ENCODE measurements around the gene TNPO3.

TNPO3 gene

GRCh38 chr7:129054438-129055293 lies at the start of gene TNPO3:
TSS of gene TNPO3 (minus strand) at chr7:129055111. CDS start at chr7:129054770, 341 bp downstream.
- DNase-seq = peak; percentile 95

DNA sequence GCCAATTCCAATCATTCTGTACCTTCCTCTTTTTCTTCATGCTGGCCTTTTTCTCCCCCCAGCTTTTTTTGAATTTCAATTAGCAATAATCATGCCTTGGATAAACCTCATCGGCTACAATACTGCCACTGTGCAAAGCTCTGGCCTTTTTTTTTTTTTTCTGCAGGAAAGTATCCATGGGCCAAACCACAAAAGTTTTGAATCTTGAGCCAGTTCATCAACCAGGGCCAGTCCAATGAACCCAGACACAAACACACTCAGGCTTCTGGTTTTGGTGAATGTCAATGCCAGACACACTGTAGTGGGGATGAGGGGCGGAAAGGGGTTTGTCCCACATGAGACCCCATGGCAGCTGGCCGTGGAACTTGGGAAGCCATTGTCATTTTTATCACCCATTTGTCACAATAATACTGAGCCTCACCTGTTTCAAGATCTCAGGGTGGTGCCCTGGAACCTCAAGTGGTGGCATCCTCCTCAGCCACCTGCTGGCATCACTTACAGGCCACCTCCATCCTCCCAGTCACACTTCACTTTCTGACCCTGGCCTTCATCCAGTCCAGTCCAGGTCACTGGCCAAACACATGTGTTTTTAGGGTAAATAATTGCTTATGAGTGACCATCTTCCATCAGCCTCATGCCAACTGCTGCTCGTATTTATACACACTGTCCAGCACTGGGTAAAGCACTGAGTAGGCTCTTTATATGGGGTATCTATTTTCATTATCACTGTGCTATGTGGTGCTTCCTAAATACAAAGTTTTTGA lies 48.8 kb upstream of the TNPO3 start:
- no peak for DNase-seq

GRCh38 chr7:129101746-129102145 lies 46.8 kb upstream of the TNPO3 start:
- DNase-seq = no peak

- DNase-seq = no peak
Observed at GRCh38 chr7:129100827-129101166, 45.9 kb upstream of the TNPO3 start.

- no peak for DNase-seq
Observed at GRCh38 chr7:129098409-129099084, 43.6 kb upstream of the TNPO3 start.

DNA sequence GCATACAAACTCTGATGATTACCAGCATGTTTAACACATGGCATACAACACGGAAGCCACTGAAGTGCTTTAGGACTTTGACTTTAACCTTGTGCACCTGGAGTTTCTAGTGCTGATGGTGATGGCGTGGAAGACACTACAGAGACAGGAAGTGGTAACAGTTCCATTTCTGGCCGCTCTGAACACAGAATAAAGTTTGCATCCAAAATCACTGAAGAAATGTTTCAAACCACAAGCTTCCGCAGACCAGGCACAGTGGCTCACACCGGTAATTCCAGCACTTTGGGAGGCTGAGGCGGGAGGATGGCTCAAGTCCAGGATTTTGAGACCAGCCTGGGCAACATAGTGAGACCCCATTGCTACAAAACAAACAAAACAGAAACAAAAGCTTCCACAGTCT lies 40.3 kb upstream of the TNPO3 start:
- DNase-seq = no peak

- DNase-seq = no peak
Observed at GRCh38 chr7:129094501-129094900, 39.6 kb upstream of the TNPO3 start.

DNA sequence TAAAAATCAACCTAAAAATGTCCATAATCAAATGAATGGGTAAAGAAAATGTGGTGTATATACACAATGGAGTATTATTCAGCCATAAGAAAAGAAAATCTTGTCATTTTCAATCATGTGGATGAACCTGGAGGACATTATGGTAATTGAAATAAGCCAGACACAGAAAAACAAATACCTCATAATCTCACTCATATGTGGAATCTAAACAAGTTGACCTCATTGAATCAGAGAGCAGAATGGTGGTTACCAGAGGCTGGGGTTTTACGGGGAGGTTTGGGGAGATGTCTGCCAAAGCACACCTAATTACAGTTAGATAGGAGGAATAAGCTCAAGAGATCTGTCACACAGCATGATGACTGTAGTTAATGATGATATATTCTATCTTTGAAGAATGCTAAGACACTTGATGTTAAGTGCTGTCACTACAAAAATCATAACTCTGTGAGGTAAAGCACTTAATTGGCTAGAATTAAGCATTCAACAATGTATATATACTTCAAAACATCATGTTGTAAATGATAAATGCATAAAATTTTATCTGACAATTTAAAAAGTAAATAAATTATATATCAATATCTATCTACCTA lies 39.1 kb upstream of the TNPO3 start:
- no peak for DNase-seq

- peak; percentile 87 for DNase-seq
Observed at GRCh38 chr7:129091484-129092002, 36.6 kb upstream of the TNPO3 start.

DNA sequence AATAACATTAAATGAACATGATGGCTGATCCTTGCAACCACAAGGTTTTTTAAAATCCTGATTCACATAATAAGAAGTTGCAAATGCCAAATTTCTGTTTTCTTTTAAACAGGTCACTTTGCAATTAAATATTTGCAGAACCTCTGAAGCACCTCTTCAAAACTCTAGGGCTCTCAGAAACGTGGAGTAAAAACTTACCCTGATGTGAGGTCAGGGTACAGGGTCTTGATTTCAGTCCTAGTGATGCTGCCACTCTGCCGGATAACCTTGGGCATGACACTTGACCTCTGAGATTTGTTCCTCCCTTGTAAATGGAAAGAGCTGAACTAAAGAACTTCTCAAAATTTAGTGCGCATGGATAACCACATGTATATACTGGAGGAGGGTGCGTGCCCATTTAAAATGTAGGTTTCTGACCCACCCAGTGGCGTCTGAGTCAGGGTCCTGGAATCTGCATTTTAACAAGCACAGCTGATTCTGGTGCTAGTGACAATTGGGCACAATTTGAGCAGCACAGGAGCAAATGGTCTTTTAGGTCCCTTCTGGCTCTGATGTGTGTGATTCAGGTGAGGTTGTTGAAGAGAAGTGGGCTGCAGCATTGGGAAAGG lies 35.5 kb upstream of the TNPO3 start:
- DNase-seq = no peak

GRCh38 chr7:129089521-129090212 lies 34.8 kb upstream of the TNPO3 start:
- DNase-seq = no peak

- DNase-seq = no peak
Observed at GRCh38 chr7:129084801-129085551, 30.1 kb upstream of the TNPO3 start.

- no peak for DNase-seq
Observed at GRCh38 chr7:129083525-129083924, 28.6 kb upstream of the TNPO3 start.

- no peak for DNase-seq
Observed at GRCh38 chr7:129078455-129078854, 23.5 kb upstream of the TNPO3 start.

DNA sequence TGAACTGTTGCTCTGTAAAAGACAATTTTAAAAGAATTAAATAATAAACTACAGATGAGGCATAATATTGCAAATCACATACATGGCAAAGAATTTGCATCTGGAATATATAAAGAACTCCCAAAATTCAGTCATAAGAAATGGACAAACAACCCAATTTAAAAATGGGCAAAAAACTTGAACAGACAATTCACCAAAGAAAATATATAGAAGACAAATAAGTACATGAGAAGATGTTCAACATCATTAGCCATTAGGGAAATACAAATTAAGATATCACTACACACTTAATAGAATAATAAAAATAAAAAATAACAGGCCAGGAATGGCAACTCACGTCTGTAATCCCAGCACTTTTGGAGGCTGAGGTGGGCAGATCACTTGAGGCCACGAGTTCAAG lies 22.0 kb upstream of the TNPO3 start:
- DNase-seq = no peak

DNA sequence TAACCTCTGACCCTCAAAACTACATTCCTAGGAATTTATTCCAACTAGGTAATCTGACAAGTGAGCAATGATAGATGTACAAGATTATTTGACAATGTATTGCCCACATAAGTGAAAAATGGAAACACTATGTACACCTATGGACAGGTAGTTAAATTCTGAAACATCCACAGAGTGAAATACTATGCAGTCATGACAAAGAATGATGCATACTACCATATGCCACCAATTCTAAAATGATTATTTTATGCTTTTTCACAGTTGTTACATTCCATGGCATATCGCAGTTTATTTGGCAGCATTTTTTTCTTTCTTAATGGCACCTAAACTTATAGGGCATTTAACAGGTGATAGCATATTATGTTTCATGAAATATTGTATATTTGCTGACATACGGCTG lies 20.1 kb upstream of the TNPO3 start:
- no peak for DNase-seq

DNA sequence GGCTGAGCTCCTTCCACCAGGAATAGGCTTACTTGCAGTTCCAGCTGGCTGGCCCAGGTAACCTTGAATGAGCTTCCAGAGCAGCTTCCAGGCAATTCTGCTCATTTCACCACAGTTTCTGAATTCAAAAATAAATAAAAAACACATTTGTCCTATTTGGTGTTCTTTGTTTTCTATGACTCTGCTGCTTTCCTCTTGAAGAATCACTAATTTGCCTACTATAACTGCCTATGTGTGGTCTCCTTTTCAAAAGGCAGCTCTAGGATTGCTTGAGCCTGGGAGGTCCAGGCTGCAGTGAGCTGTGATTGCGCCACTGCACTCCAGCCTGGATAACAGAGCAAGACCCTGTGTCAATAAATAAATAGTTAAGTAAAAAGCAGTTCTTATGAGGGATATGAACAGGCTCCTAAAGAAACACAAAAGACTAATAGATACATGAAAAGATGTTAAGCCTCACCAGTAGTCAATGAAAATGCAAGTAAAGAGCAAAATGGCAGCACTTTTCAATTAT lies 19.5 kb upstream of the TNPO3 start:
- DNase-seq = no peak

GRCh38 chr7:129073738-129074137 lies 18.8 kb upstream of the TNPO3 start:
- DNase-seq = no peak

DNA sequence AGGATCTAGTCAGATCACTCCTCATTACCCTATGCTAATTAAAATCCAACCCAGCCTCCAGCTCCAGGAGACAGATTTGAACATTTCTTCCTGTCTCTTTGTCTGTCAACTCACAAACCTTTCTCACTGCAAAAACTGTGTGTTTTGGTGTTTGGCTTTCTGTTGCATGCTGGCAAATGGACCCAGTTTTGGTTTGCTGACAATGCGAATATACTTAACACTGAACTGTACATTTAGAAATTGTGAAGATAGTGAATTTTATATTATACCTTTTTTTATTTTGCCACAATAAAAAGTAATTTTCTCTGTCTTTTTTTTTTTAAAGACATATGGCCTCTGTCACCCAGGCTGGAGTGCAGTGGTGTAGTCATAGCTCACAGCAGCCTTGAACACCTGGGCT lies 18.3 kb upstream of the TNPO3 start:
- DNase-seq = no peak

DNA sequence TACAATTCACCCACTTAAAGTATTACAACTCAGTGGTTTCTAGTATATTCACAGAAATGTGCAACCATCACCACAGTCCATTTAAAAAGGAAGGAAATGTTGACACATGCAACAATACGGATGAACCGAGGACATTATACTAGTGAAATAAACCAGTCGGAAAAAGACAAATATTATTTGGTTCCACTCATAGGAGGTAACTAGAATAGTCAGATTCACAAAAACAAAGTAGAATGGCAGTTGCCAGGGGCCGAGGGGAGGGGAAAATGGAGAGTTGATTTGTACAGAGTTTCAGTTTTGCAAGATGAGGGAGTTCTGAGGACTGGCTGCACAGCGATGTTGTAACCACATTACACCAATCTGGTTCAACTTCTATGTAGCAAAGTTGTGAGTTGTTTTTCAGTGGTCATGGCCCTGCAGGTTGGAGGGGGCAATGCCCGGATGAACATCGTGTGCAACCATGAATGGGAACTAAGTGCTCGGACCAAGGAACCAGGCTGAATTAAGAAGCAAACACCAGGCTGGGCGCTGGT lies 17.6 kb upstream of the TNPO3 start:
- no peak for DNase-seq

GRCh38 chr7:129069021-129069420 lies 14.1 kb upstream of the TNPO3 start:
- no peak for DNase-seq

All from femur (tissue), 1 donor.